Gastrocnemius medialis (tissue), 4 donors: ENCODE results near the gene TENT5A. TPM values are rescaled to one million over a fixed set of nuclear protein-coding genes. Genes with fewer than 3 reads are reported as not detected.
A peak's percentile ranks its signal among the peaks of the same experiment; 100 is the strongest.

Source experiments
- ATAC-seq, 2 donors: fragments of 150-250 bp; one replicate each; pipeline ENCODE4 v1.9.1; 2016
- DNase-seq, 2 donors: peaks; one replicate each; pipeline ENCODE4 v3.0.0-alpha.2; 2019
- H3K27ac ChIP-seq, 4 donors: fragments of 200-600 bp; sonication (generic); 1 replicate in 1 of 4; 2 replicates in 3 of 4; pipeline ENCODE4 v1.5.1; 2016 to 2018; ENCODE audit warnings: mild to moderate bottlenecking in 2 of 4, moderate library complexity in 1 of 4
- H3K27me3 ChIP-seq, 3 donors: fragments of 200-600 bp; sonication (generic) in 2 of 3; 1 replicate in 1 of 3; 2 replicates in 2 of 3; pipeline versions ENCODE4 v1.5.1 to v1.6.0; 2016 to 2019; ENCODE audit warnings: mild to moderate bottlenecking in 1 of 3, moderate library complexity in 1 of 3
- H3K36me3 ChIP-seq, 2 donors: fragments of 200-600 bp; sonication (generic) in 1 of 2; one replicate each; pipeline ENCODE4 v1.5.1; 2017 to 2018
- H3K4me1 ChIP-seq, 2 donors: fragments of 200-600 bp; sonication (generic) in 1 of 2; one replicate each; pipeline ENCODE4 v1.5.1; 2016 to 2017; ENCODE audit warnings: mild to moderate bottlenecking in 2 of 2
- H3K4me3 ChIP-seq, 4 donors: fragments of 200-600 bp; sonication (generic) in 3 of 4; 1 replicate in 1 of 4; 2 replicates in 3 of 4; pipeline ENCODE4 v1.5.1; 2016 to 2019; ENCODE audit warnings: mild to moderate bottlenecking in 2 of 4
- H3K9me3 ChIP-seq, 3 donors: fragments of 200-600 bp; sonication (generic) in 2 of 3; 1 replicate in 1 of 3; 2 replicates in 2 of 3; pipeline ENCODE4 v1.5.1; 2016 to 2019
- CTCF ChIP-seq, 5 experiments: fragments of 450-650 bp in 3 of 5; fragments of 200-600 bp in 2 of 5; sonication (generic) in 2 of 5; IDR thresholded peaks in 4 of 5; conservative IDR thresholded peaks in 1 of 5; 1 replicate in 4 of 5; 2 replicates in 1 of 5; pipeline ENCODE4 v1.5.1; 2016 to 2019; ENCODE audit warnings: antibody characterized with exemption in 5 of 5, mild to moderate bottlenecking in 3 of 5, moderate library complexity in 3 of 5
- POLR2A ChIP-seq, 2 donors: fragments of 450-650 bp; IDR thresholded peaks; one replicate each; pipeline ENCODE4 v1.6.1; 2017; ENCODE audit warnings: antibody characterized with exemption in 2 of 2, mild to moderate bottlenecking in 2 of 2, moderate library complexity in 2 of 2
- in situ Hi-C, 4 donors: fragments of 200-750 bp; cut with MboI; loops; one replicate each; pipeline versions ENCODE4 v1.15.0 to v1.8.0; 2017; ENCODE audit warnings: low sequenced_read_pairs in 4 of 4
- intact Hi-C: fragments of 100-400 bp; cut with DNase I; formaldehyde crosslinking; loops from one replicate; pipeline ENCODE4 v1.15.1; 2023; ENCODE audit warnings: low total_unique reads
- total RNA-seq, 4 donors: library from RNA; depleted of rRNA; stranded (reverse); fragments of >200 nt; gene quantifications; one replicate each; pipeline versions ENCODE4 v1.1.0 to v1.2.3, GENCODE V29; 2016

TENT5A gene
- total RNA-seq, 4 donors from 2014 or later: 2.4 to 3.1 (median 2.8) TPM

DNA sequence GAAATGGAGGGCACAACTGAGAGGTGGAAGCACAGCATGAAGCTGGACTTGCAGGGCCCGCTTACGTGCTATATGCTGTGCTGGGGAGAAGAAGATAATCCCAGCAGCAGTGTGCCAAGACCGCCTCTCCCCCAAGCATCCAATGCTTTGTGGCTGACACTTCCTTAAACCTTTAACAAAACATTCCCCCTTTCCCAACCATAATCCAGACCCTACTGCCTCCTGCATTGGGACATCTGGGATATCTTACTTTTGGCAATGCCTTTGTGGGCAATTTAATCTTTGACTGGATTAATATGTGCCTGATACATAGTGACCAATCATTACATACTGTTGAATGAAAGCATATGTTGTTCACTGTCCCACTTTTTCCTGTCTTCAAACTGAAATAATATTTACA is 3.1 kb upstream of the TENT5A start:
- in situ Hi-C loops: loop anchor here (10.0 to 25.0 kb wide), 2 partner anchors 1143 to 1151 kb away; no protein-coding TSS in a partner anchor
- TF ChIP-seq CTCF (IDR thresholded peaks at IDR 0.05 in 4 of 5, conservative IDR thresholded peaks at IDR 0.05 in 1 of 5) (no peak), POLR2A (IDR thresholded peaks at IDR 0.05) (no peak)

DNA sequence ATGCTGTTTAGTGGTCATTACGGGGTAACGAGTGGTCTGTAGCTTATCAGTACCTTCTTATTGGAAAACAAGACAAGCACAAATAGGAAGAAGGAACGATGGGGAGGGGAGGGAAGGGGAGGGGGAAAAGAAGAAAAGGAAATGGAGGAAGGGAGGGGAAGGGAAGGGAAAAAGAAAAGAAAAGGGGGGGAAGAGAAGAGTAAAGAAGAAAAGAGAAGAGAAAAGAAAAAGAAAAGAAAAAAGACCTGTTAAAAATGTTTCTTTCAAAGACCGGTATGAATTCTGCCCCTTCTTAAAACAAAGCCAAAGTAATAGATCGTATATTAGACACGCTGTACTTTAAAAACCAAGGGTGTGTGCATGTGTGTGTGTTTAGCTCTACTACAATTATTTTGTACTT is 2.4 kb upstream of the TENT5A start:
- in situ Hi-C loops: loop anchor here (10.0 to 25.0 kb wide), 2 partner anchors 1143 to 1150 kb away; no protein-coding TSS in a partner anchor
- Histone ChIP-seq H3K9me3 (no peaks in the 10 kb centered on the region), H3K27me3 (no peaks in the 10 kb centered on the region), H3K27ac (no peak overlapping the region), H3K4me3 (no peak overlapping the region), H3K4me1 (peaks cover 9 to 21% of the 10 kb centered on the region in 2 donors), H3K36me3 (no peaks in the 10 kb centered on the region)
- intact Hi-C loops: loop anchor here (1.0 to 10.0 kb wide), 6 partner anchors 280 to 1753 kb away; partner anchors contain the start of genes IBTK and TTK
- DNase-seq (no peak), ATAC-seq (no peak)
- TF ChIP-seq CTCF (IDR thresholded peaks at IDR 0.05 in 4 of 5, conservative IDR thresholded peaks at IDR 0.05 in 1 of 5) (no peak), POLR2A (IDR thresholded peaks at IDR 0.05) (no peak)

More for the DNA sequence above, 3.1 kb upstream of the TENT5A start:
- ATAC-seq (no peak), DNase-seq (no peak)
- Histone ChIP-seq H3K36me3 (no peaks in the 10 kb centered on the region), H3K27me3 (no peaks in the 10 kb centered on the region), H3K4me1 (peaks cover 4 to 15% of the 10 kb centered on the region in 2 donors), H3K9me3 (no peaks in the 10 kb centered on the region), H3K27ac (no peak overlapping the region), H3K4me3 (no peak overlapping the region)
- intact Hi-C loops: loop anchor here (10.0 kb wide), 2 partner anchors 279 to 1621 kb away; no protein-coding TSS in a partner anchor

- in situ Hi-C loops (loop anchor here (10.0 to 25.0 kb wide), 2 partner anchors 1142 to 1149 kb away; no protein-coding TSS in a partner anchor), intact Hi-C loops (loop anchor here (1.0 to 10.0 kb wide), 7 partner anchors 281 to 1752 kb away; partner anchors contain the start of genes BCKDHB, IBTK and TTK)
- peak overlapping the region; percentile 89 to 95 (median 94) for H3K27ac ChIP-seq
- H3K4me3 ChIP-seq: peak overlapping the region; percentile 81 to 99 (median 91)
- no peaks in the 10 kb centered on the region for H3K9me3 ChIP-seq
- peaks cover 19 to 29% of the 10 kb centered on the region in 2 donors for H3K4me1 ChIP-seq
- ATAC-seq (peak; percentile 36 to 43), DNase-seq (peak; percentile 65 to 78)
- no peaks in the 10 kb centered on the region for H3K27me3 ChIP-seq
- TF ChIP-seq CTCF (IDR thresholded peaks at IDR 0.05 in 4 of 5, conservative IDR thresholded peaks at IDR 0.05 in 1 of 5) (peak; percentile 74 to 86 (median 77)), POLR2A (IDR thresholded peaks at IDR 0.05) (no peak)
- no peaks in the 10 kb centered on the region for H3K36me3 ChIP-seq
Measured at GRCh38 chr6:81753711-81754577, 1.5 kb upstream of the TENT5A start.

- peak overlapping the region; percentile 81 to 99 (median 91) for H3K4me3 ChIP-seq
- in situ Hi-C loops: loop anchor here (10.0 to 25.0 kb wide), 2 partner anchors 1141 to 1148 kb away; no protein-coding TSS in a partner anchor
- H3K36me3 ChIP-seq: no peaks in the 10 kb centered on the region
- peak; percentile 81 to 87 for DNase-seq
- TF ChIP-seq CTCF (IDR thresholded peaks at IDR 0.05 in 4 of 5, conservative IDR thresholded peaks at IDR 0.05 in 1 of 5) (no peak), POLR2A (IDR thresholded peaks at IDR 0.05) (peak; percentile 50 to 69)
- intact Hi-C loops: loop anchor here (1.0 to 10.0 kb wide), 6 partner anchors 282 to 1751 kb away; partner anchors contain the start of genes BCKDHB, IBTK and TTK
- peaks cover 27 to 36% of the 10 kb centered on the region in 2 donors for H3K4me1 ChIP-seq
- H3K9me3 ChIP-seq: no peaks in the 10 kb centered on the region
- H3K27me3 ChIP-seq: no peaks in the 10 kb centered on the region
- peak; percentile 55 to 66 for ATAC-seq
- peak overlapping the region; percentile 89 to 95 (median 94) for H3K27ac ChIP-seq
Measured at GRCh38 chr6:81752921-81753710, 635 bp upstream of the TENT5A start.
